ENCODE data around the gene FXYD6.

The FXYD6 gene

DNA sequence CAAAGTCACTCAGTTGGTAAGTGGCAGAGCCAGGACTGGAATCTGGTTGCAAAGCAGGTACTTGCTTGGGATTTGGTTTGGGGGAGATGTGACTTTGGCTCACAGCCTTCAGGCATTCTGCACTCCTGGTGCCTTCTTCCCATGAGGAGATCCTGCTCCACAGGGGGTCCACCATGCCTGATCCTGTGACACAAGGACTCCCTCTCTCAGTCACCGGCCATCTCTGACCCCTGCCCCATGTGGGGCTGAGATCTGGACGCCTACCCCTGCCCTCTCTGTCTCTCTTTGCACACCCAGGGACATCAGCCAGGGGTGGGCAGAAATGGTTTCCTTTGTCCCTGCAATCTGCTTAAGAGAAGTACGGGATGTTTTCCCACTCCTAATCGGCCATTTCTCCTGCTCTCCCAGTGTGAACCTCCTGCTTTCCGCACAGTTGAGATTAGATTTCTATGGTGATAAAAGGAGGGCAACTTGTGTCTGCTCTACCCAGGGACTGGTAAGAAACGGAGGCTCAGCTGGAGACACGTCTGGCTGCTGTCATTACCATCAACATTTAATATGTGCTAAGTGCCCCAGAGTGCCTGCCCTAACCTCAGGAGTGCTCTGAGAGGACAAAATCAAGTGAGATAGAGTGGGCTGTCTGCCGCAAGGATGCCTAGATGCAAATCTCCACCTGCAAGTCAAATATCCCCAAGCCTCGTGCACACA lies 11.1 kb upstream of the FXYD6 start:
- no peak for DNase-seq (ENCODE audit: low read depth in 2 of 2)

DNA sequence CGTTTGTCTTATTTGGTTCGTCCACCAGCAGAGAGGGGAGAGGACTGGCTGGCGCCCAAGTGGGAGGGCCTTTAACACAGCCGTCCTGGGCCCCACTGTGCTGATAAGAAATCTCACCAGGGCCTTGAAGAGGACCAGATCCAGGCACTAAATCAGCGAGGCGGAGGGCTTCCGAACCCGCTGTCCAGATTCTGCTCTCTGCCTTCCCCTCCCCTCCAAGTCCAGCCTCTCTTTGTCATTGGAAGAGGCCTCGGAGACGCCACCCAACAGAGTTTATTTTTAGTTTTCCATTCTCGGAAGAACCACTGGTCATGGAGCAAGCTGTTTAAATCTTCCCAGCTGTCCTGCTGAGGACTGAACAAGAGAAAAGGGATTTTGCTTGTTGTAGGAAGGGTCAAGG lies 9.3 kb upstream of the FXYD6 start:
- no peak for DNase-seq (ENCODE audit: low read depth in 2 of 2)

DNA sequence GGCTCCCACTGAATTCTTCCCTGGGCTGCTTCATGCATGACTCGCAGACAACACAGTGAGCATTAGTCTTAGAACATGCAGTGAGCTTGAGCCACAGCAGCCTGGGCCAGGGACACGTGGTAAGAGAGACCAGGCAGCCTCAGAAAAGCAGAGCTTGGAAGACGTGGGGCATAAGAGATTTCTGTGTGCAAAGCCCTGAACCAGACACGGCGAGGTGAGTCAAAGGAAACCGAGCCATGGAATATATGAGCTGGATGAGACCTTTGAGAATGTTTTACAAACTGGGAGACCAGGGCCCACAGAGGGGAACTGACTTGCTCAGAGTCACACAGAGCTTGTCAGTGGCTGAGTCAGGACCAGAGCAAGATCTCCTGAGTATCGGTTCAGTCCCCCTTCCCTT lies 8.5 kb upstream of the FXYD6 start:
- DNase-seq (ENCODE audit: low read depth in 2 of 2): no peak

DNA sequence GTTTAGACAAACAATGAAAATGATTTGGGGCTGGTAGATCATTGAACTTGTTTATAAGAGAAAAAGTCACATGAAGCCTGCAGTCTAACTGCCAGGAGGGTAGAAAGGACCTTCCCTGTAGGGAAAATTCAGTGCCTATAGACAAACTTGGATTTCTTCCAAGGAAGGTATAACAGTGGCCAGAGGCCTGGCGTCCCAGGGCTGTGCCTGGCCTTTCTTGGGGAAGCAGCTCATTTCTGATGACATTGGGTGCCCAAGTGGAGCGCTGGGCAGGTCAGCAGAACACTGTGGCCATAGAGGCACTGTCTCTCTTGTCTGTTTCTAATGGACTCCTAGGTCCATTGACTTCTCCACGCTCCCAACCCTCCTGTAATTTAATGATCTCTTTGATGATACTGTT lies 6.6 kb upstream of the FXYD6 start:
- DNase-seq (ENCODE audit: low read depth in 2 of 2): no peak

GRCh38 chr11:117882311-117882905 lies 6.0 kb upstream of the FXYD6 start:
- DNase-seq (ENCODE audit: low read depth in 2 of 2): no peak

GRCh38 chr11:117881217-117881616 lies 4.8 kb upstream of the FXYD6 start:
- no peak for DNase-seq (ENCODE audit: low read depth in 2 of 2)

- DNase-seq (ENCODE audit: low read depth in 2 of 2): no peak
These were observed 3.3 kb upstream of the FXYD6 start for GRCh38 chr11:117879516-117880480.

DNA sequence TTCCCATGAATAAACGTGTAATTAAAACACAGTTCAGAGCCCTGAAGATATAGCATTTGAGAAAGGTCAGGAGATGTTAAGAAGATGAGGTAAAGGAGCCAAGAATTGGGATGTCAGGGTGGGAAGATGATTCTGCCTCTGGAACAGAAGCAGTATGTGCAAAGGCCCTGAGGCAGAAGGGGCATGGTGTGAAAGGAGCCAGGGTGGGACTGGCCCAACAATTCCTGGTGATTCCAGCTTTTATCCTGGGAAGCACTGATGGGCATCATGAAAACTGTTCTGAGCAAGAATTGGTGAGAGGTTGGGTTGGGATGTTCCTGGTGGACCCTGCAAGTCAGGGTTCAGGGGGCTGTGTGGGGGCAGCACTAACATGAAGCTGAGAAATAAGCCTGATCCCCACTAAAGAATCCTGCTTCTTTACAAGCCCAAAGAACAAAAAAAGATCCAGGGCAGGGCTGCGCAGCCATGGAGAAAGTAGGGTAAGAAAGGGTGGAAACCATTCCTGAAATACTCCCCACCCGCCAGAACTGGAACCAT lies 2.5 kb upstream of the FXYD6 start:
- DNase-seq (ENCODE audit: low read depth in 2 of 2): no peak

DNA sequence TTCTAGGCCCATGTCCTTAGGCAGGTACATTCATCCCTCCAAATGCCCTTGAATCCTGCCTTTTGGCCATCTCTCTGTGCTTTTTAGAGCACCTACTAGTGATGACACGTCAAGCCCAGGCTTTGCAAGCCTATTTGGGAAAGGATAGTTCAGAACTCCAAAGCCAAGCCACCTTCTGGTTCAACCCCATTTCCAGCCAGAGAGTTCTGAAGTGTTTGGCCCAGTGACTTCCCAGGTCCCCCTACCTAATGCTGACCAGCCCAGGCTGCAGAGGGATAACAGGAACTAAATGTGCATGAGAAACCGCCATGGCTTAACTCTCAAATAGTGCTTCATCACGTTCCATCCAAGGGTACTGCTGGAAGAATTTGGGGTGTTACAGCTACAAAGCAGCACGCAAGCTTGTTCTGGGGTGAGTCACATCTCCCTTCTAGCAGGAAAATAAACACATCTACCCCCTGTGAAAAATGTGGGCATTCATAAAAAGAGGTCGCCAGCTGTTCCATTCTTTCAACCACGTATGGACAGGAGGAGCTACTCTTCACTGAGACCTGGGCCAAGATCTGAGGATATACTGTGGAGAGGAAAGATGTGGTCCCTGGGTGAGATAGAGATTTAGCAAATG lies 2.0 kb upstream of the FXYD6 start:
- DNase-seq (ENCODE audit: low read depth in 2 of 2): no peak

DNA sequence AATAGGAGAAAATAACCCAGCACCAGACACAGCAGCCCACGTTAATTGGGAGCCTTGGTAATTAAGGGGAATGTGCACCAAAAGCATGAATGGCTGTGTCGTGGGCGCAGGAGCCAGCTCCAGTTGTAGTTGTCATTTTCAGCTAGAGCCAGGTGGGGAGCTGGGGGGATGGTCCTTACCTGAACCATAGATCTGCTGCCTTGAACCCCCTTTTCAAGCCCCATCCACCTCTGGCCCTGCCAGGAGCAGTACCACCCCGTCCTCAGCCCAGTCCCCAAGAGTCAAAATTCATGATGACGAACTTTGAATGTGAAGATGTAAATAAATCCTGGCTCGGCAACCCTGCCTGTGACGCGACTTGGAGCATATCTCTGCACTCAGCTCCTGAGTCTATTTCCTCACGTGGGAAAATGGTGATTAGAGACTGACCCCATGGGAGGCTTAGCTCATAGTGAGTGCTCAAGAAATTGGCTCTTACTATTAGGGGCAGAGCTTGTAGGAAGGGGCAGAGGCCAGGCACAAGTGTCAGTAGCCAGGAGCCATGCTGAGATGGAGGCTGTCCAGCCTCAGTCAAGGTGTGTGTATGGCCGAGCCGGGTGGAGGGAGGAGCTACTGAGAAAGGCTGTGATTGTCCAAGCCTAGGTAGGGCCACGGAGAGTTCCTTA lies 794 bp upstream of the FXYD6 start:
- DNase-seq (ENCODE audit: low read depth in 2 of 2): no peak

- no peak for DNase-seq (ENCODE audit: low read depth in 2 of 2)
These were observed 458 bp downstream of the FXYD6 start for GRCh38 chr11:117876059-117876340.

DNA sequence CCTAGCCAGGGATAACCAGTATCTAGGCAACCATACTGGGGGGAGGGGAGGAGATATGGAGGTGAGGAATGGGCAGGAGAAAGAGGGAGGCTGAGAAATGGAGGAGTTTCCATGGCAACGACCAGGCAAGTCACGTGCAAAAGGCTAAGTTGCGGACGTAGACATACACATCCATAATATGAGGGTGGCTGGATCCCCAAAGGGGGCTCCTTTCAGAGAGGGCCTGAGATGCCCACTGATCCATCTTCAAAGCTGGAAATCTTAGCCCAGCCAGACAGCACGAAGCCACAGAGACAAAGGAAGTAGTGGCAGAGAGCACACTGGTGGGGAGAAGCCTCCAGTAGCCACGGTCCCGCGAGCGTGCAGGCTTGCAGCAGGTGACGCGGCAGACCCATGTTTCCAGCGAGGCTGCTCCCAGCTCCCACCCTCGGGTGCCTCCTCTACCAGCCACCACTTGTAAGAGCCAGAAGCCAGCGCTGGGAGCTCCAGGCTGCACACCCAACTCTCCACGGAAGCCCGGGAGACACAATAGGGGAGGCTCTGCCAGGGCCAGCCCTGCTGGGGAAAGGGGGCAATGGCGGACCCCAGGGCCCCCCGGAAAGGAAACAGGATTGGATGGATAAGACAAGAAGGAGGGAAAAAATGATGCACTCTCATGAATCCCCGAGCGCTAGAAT lies 938 bp downstream of the FXYD6 start:
- no peak for DNase-seq (ENCODE audit: low read depth in 2 of 2)

- no peak for DNase-seq (ENCODE audit: low read depth in 2 of 2)
These were observed 1.5 kb downstream of the FXYD6 start for GRCh38 chr11:117874910-117875381.

DNA sequence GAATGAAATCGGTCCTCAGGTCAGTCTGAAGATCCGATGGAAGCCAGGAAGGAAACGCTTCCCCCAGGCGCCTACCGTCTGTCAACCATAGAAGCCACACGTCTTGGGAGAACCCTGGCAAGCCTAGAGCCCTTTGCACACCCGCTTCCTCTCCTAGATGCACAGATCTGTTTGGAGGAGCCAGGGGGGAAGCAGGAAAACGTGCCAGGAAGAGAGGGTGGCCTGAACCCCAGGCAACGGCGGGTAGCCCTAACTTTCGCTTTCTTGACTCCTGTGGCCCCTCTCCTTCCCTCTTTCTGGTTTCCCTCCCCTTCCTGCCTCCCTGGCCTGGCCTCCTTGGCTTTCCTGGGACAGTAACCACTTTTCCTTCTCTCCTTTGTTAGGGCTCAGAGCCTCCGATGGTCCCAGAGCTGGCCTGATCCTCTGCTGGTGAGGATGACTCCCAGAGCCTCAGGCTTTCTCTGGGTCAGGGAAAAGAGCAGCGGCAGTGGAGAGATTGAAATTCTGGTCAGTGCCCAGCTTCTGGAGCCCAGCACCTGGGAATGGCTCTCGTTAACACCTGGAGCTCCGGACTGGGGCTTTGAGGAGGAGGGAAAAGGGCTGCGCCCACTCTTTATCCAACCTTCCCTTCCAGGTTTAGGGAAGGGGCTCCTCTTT lies 2.1 kb downstream of the FXYD6 start:
- DNase-seq (ENCODE audit: low read depth in 2 of 2): no peak

DNA sequence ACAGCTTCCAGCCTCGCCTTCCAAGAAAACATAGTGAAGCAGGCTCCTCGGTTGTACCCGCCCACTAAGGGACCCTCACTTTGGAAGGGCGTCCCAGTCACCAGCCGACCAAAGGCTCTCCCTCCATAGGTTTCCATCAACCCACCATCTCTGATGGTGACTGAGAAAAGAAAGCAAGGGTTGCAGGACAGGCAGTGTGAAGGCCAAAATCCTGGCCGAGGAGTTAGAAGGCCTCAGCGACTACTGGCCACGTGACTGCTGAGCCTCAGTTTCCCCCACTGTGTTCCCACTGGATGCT lies 2.7 kb downstream of the FXYD6 start:
- no peak for DNase-seq (ENCODE audit: low read depth in 2 of 2)

- DNase-seq (ENCODE audit: low read depth in 2 of 2): no peak
These were observed 3.3 kb downstream of the FXYD6 start for GRCh38 chr11:117872975-117873827.

- DNase-seq (ENCODE audit: low read depth in 2 of 2): no peak
These were observed 4.0 kb downstream of the FXYD6 start for GRCh38 chr11:117872420-117872961.

- DNase-seq (ENCODE audit: low read depth in 2 of 2): no peak
These were observed 4.7 kb downstream of the FXYD6 start for GRCh38 chr11:117871784-117872183.

GRCh38 chr11:117871160-117871559 lies 5.3 kb downstream of the FXYD6 start:
- no peak for DNase-seq (ENCODE audit: low read depth in 2 of 2)
